Measurements from ENCODE around the gene NET1.
A peak's percentile ranks its signal among the peaks of the same experiment; 100 is the strongest.
"Not testable (repeated sequence)": the region's sequence is repeated elsewhere in the genome, so short reads cannot be mapped to it uniquely, and the experiment has no call there.

Gene NET1

GRCh38 chr10:5412277-5412941 is at the start of gene NET1:
TSS of gene NET1 (plus strand) at chr10:5412557. CDS start at chr10:5412693, 136 bp downstream.
- DNase-seq = peak; percentile 36

- no peak for DNase-seq
Observed at GRCh38 chr10:5362873-5363272, 49.5 kb upstream of the NET1 start.

- no peak for DNase-seq
Observed at GRCh38 chr10:5364374-5364773, 48.0 kb upstream of the NET1 start.

GRCh38 chr10:5364890-5365338 is 47.4 kb upstream of the NET1 start, which contains the start of gene UCN3:
TSS of gene UCN3 (plus strand) at chr10:5364966. CDS start at chr10:5373721, 8,755 bp downstream.
- no peak for DNase-seq

GRCh38 chr10:5365928-5366327 is 46.4 kb upstream of the NET1 start:
- DNase-seq = no peak

GRCh38 chr10:5369362-5370158 is 42.8 kb upstream of the NET1 start:
- DNase-seq = no peak

- DNase-seq = no peak
Observed at GRCh38 chr10:5370493-5371352, 41.6 kb upstream of the NET1 start.

GRCh38 chr10:5373307-5373706 is 39.0 kb upstream of the NET1 start:
- no peak for DNase-seq

GRCh38 chr10:5373891-5374611 is 38.3 kb upstream of the NET1 start:
- no peak for DNase-seq

- no peak for DNase-seq
Observed at GRCh38 chr10:5376450-5376849, 35.9 kb upstream of the NET1 start.

GRCh38 chr10:5379202-5379601 is 33.2 kb upstream of the NET1 start:
- not testable (repeated sequence) for DNase-seq

GRCh38 chr10:5380395-5380794 is 32.0 kb upstream of the NET1 start:
- not testable (repeated sequence) for DNase-seq

GRCh38 chr10:5381187-5381586 is 31.2 kb upstream of the NET1 start:
- DNase-seq = no peak

- DNase-seq = no peak
Observed at GRCh38 chr10:5385224-5385623, 27.1 kb upstream of the NET1 start.

GRCh38 chr10:5387169-5387568 is 25.2 kb upstream of the NET1 start:
- no peak for DNase-seq

GRCh38 chr10:5390607-5391205 is 21.7 kb upstream of the NET1 start:
- DNase-seq = no peak

GRCh38 chr10:5391790-5392189 is 20.6 kb upstream of the NET1 start:
- DNase-seq = no peak

GRCh38 chr10:5393529-5393928 is 18.8 kb upstream of the NET1 start:
- DNase-seq = no peak

- DNase-seq = no peak
Observed at GRCh38 chr10:5395168-5395567, 17.2 kb upstream of the NET1 start.

GRCh38 chr10:5396556-5397300 is 15.6 kb upstream of the NET1 start:
- DNase-seq = no peak

GRCh38 chr10:5399332-5399731 is 13.0 kb upstream of the NET1 start:
- DNase-seq = no peak
